HL-60 (cell line): ENCODE measurements around the gene KRABD2.

ENCODE experiments used
- DNase-seq, 2 experiments: peaks; one replicate each; pipeline ENCODE4 v3.0.0-alpha.2; 2010 to 2020; ENCODE audit warnings: low read depth in 1 of 2, low spot score in 1 of 2
- H3K27ac ChIP-seq: fragments of 250-450 bp; sonication (Bioruptor Pico); replicated peaks from 2 replicates; pipeline ENCODE4 v1.5.1; 2020; ENCODE audit warnings: mild to moderate bottlenecking, moderate library complexity
- H3K27me3 ChIP-seq: fragments of 250-450 bp; sonication (Bioruptor Pico); 2 replicates; pipeline ENCODE4 v1.5.1; 2021; ENCODE audit warnings: mild to moderate bottlenecking, moderate library complexity; ENCODE audit not compliant: insufficient read depth, poor library complexity, severe bottlenecking
- H3K4me3 ChIP-seq: replicated peaks from 2 replicates; pipeline ENCODE4 v1.5.1; 2011; ENCODE audit warnings: mild to moderate bottlenecking, control low read depth, low read length; ENCODE audit not compliant: insufficient read depth
- GABPA ChIP-seq: IDR thresholded peaks from 2 replicates; pipeline ENCODE4 v1.6.1; 2012; ENCODE audit warnings: low read depth
- POLR2AphosphoS5 ChIP-seq: IDR thresholded peaks from 2 replicates; pipeline ENCODE4 v1.6.1; 2012; ENCODE audit warnings: low read depth
- SPI1 ChIP-seq: IDR thresholded peaks from 2 replicates; pipeline ENCODE4 v1.6.1; 2012; ENCODE audit warnings: low read depth, mild to moderate bottlenecking, borderline replicate concordance
- TF ChIP-seq, protein P1 (sequence below): IDR thresholded peaks from one replicate; pipeline ENCODE4 v1.5.1; 2011; ENCODE audit warnings: low read length, control low read depth, inconsistent platforms; ENCODE audit not compliant: insufficient read depth
- TF ChIP-seq, protein P2 (sequence below): IDR thresholded peaks from 2 replicates; pipeline ENCODE4 v1.6.1; 2012; ENCODE audit warnings: low read depth; ENCODE audit not compliant: insufficient replicate concordance

The KRABD2 gene

DNA sequence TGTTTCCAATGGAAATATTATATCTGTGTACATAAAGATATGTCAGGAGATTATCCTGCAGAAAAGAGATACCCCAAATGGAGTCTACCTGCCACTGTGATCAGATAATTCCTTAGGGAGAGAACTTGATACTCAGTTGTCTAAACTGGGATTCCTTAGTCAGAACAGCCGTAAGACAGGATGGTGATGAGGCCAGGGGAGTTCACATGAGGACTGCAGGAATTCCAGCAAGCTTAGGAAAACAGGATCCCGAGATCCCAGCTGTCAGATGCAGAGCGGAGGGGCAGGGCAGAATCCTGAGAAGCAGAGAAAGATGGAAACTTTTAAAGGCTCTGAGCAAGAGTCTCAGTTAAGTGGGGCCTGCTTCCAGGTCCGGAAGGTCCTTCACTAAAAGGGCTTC lies 4.7 kb downstream of the KRABD2 start:
- no peak for DNase-seq
- no peak overlapping the region for H3K4me3 ChIP-seq
- TF ChIP-seq, protein P1, sequence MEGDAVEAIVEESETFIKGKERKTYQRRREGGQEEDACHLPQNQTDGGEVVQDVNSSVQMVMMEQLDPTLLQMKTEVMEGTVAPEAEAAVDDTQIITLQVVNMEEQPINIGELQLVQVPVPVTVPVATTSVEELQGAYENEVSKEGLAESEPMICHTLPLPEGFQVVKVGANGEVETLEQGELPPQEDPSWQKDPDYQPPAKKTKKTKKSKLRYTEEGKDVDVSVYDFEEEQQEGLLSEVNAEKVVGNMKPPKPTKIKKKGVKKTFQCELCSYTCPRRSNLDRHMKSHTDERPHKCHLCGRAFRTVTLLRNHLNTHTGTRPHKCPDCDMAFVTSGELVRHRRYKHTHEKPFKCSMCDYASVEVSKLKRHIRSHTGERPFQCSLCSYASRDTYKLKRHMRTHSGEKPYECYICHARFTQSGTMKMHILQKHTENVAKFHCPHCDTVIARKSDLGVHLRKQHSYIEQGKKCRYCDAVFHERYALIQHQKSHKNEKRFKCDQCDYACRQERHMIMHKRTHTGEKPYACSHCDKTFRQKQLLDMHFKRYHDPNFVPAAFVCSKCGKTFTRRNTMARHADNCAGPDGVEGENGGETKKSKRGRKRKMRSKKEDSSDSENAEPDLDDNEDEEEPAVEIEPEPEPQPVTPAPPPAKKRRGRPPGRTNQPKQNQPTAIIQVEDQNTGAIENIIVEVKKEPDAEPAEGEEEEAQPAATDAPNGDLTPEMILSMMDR, result no peak
- TF ChIP-seq POLR2AphosphoS5 (no peak), SPI1 (no peak), GABPA (no peak)
- TF ChIP-seq, protein P2, sequence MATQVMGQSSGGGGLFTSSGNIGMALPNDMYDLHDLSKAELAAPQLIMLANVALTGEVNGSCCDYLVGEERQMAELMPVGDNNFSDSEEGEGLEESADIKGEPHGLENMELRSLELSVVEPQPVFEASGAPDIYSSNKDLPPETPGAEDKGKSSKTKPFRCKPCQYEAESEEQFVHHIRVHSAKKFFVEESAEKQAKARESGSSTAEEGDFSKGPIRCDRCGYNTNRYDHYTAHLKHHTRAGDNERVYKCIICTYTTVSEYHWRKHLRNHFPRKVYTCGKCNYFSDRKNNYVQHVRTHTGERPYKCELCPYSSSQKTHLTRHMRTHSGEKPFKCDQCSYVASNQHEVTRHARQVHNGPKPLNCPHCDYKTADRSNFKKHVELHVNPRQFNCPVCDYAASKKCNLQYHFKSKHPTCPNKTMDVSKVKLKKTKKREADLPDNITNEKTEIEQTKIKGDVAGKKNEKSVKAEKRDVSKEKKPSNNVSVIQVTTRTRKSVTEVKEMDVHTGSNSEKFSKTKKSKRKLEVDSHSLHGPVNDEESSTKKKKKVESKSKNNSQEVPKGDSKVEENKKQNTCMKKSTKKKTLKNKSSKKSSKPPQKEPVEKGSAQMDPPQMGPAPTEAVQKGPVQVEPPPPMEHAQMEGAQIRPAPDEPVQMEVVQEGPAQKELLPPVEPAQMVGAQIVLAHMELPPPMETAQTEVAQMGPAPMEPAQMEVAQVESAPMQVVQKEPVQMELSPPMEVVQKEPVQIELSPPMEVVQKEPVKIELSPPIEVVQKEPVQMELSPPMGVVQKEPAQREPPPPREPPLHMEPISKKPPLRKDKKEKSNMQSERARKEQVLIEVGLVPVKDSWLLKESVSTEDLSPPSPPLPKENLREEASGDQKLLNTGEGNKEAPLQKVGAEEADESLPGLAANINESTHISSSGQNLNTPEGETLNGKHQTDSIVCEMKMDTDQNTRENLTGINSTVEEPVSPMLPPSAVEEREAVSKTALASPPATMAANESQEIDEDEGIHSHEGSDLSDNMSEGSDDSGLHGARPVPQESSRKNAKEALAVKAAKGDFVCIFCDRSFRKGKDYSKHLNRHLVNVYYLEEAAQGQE, result no peak
- H3K27ac ChIP-seq, result no peak overlapping the region
- H3K27me3 ChIP-seq, result no peaks in the 10 kb centered on the region

- Histone ChIP-seq H3K27ac (peak overlapping the region; percentile 49), H3K27me3 (no peaks in the 10 kb centered on the region), H3K4me3 (no peak overlapping the region)
- no peak for TF ChIP-seq POLR2AphosphoS5
- no peak for TF ChIP-seq SPI1
- TF ChIP-seq, protein P1, result no peak
- TF ChIP-seq, protein P2, result no peak
- TF ChIP-seq GABPA, result no peak
- DNase-seq, result peak in 1 of 2 experiments; percentile 27
Measured at GRCh38 chr17:8369944-8370343, 6.6 kb downstream of the KRABD2 start.

GRCh38 chr17:8368193-8368592 lies 8.3 kb downstream of the KRABD2 start:
- TF ChIP-seq GABPA, result no peak
- no peak for TF ChIP-seq SPI1
- TF ChIP-seq, protein P1, result no peak
- TF ChIP-seq, protein P2, result no peak
- no peak for TF ChIP-seq POLR2AphosphoS5
- DNase-seq, result no peak
- no peaks in the 10 kb centered on the region for H3K27me3 ChIP-seq
- H3K4me3 ChIP-seq, result no peak overlapping the region
- no peak overlapping the region for H3K27ac ChIP-seq
